ENCODE measurements around the gene FBRSL1.
"Not testable (repeated sequence)": the region's sequence is repeated elsewhere in the genome, so short reads cannot be mapped to it uniquely, and the experiment has no call there.

The FBRSL1 gene

GRCh38 chr12:132454193-132454932 lies 35.6 kb upstream of the FBRSL1 start:
- DNase-seq: no peak

GRCh38 chr12:132454933-132455418 lies 35.0 kb upstream of the FBRSL1 start:
- DNase-seq: no peak

GRCh38 chr12:132455565-132455964 lies 34.4 kb upstream of the FBRSL1 start:
- DNase-seq: no peak

DNA sequence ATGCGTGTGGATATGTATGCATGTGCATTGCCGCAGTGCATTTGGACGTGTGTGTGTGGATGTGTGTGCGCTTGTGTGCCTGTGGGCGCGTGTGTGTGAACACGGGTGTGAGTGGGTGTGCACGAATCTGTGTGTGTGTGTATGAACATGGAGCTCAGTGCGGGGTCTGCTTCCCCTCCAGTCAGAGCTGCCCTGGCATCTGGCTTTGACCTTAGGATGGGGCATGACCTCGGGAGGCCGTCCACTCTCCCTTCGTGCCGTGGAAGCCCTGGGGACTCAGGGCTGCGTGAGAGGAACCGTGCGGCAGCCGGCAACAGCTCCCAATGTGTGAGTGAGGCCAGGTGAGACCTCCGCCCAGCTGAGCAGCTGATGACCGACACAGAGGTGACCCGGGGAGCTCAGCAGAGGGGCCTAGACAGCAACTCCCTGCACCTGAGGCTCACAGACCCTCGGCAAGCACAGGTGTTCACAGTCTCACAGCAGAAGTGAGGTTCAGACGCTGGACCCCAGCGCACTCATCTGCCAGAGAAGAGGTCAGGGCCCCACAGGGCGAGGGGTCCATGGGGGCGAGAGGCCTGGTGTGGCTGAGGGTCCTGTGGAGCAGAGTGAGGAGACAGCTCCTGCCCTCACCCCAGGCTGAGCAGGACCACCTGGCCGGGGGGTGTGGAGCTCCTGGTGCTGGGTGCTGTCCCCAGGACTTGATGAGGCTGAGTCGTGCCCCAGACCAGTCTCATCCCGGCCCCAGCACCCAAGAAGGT lies 33.6 kb upstream of the FBRSL1 start:
- DNase-seq: no peak

- DNase-seq: no peak
Observed at GRCh38 chr12:132456944-132457495, 32.9 kb upstream of the FBRSL1 start.

DNA sequence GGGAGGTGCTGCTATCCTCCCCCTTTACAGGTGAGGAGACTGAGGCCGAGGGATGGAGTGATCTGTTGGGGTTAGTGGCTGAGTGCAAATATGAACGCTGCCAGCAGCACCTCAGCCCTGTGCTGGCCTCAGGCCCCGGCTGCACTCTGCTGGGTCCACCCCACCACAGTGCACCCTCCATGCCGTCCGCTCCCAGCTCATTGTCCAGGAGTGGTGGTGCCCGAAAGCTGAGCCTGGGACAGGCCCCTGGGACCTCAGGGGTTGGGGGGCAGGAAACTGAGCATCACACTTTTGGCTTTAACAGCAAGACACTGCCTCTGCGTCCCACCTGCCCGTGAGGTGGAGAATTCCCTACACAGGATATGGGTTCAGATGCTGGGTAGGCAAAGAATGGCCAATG lies 31.5 kb upstream of the FBRSL1 start:
- DNase-seq: no peak

DNA sequence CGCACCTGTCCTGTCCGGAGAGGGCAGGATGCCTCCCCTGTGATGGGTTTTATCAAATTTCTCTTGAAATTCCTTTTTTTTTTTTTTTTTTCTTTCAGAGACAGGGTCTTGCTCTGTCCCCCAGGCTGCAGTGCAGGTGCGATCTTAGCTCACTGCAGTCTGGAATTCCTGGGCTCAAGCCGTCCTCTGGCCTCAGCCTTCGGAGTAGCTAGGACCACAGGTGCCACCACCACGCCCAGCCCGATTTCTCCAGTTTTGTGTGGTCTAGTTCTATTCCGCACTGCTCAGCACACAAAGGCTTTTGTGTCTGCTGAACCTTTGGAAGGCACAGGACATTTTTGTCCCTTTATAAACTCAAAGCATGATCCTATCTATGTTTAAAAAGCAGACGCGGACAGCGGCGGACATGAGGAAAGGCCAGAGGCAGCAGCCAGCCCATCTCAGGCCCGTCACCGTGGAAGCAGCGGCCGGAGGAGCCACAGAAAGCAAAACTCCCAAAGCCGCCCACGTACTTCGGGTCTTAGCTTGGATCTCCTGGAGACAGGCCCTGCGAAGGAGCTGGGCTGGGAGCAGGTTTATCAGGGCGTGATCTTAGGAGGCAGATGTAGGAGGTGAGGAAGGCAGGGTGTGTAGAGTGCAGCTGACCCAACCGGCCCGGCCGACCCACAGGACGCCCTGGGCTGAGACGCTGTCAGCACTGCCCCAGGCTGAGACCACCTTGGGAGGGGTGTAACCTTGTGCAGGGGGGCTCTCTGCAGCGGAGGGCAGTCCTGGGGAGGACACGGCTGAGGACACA lies 30.9 kb upstream of the FBRSL1 start:
- no peak for DNase-seq

GRCh38 chr12:132460571-132460970 lies 29.4 kb upstream of the FBRSL1 start:
- DNase-seq: no peak

DNA sequence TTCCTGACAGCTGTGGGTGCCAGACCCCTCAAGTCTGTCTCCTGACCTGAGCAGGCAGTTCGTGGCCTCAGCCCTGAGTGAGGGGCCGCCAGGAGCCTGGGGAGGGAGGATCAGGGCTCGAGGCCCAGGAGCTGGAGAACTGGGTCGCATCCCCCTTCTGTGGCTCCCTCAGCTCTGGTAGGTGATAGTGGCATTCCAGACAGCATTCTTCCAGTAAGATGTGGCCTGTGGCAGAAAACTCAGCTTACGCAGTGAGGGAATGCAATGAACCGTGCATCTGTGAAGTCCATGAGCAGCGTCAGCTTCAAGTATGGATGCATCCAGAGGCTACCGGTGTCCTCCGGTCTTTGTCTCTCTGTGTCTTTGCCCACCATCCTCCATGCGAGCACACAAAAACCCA lies 28.4 kb upstream of the FBRSL1 start:
- no peak for DNase-seq

- no peak for DNase-seq
Observed at GRCh38 chr12:132462788-132463187, 27.2 kb upstream of the FBRSL1 start.

DNA sequence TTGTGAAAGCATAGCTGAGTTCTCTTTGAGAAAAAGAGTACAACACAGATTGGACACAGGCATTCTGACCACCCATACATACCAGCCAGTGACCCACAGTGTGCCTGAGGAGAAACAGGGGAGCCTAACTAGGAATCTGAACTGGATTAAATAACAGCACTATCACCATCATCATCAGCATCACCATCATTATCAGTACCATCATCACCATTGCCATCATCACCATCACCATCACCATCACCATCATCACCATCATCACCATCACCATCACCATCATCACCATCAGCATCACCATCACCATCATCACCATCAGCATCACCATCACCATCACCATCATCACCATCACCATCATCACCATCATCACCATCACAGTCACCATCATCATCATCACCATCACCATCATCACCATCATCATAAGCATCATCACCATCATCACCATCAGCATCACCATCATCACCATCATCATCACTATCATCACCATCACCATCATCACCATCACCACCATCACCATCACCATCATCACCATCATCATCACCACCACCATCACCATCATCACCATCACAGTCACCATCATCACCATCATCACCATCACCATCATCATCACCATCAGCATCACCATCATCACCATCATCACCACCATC lies 26.5 kb upstream of the FBRSL1 start:
- DNase-seq: not testable (repeated sequence)

DNA sequence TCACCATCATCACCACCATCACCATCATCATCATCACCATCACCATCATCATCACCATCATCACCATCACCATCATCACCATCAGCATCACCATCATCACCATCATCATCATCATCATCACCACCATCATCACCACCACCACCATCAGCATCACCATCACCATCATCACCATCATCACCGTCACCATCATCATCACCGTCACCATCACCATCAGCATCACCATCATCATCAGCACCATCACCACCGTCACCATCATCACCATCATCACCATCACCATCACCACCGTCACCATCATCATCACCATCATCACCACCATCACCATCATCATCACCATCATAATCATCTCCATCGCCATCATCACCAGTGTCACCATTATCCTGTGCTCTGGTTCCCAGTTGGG lies 25.6 kb upstream of the FBRSL1 start:
- not testable (repeated sequence) for DNase-seq

DNA sequence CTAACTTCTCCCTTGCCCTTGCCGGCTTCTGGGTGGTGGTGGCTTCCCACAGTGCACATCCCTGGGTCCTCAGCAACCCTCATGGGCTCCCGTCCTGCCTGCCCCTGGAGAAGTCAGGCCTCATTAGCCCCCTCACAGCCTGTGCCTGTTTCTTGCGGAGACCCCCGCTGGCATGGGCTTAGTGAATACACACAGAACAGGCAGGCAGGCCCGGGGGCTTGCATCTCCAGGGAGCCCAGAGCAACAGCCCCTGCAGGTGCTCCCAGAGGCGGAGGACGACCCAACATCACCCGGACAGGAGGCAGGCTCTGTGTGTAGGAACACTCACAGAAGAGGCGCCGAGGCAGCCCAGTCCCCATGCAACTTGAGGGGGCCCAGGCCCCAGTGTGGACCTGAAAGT lies 25.1 kb upstream of the FBRSL1 start:
- no peak for DNase-seq

- DNase-seq: no peak
Observed at GRCh38 chr12:132465269-132466190, 24.4 kb upstream of the FBRSL1 start.

DNA sequence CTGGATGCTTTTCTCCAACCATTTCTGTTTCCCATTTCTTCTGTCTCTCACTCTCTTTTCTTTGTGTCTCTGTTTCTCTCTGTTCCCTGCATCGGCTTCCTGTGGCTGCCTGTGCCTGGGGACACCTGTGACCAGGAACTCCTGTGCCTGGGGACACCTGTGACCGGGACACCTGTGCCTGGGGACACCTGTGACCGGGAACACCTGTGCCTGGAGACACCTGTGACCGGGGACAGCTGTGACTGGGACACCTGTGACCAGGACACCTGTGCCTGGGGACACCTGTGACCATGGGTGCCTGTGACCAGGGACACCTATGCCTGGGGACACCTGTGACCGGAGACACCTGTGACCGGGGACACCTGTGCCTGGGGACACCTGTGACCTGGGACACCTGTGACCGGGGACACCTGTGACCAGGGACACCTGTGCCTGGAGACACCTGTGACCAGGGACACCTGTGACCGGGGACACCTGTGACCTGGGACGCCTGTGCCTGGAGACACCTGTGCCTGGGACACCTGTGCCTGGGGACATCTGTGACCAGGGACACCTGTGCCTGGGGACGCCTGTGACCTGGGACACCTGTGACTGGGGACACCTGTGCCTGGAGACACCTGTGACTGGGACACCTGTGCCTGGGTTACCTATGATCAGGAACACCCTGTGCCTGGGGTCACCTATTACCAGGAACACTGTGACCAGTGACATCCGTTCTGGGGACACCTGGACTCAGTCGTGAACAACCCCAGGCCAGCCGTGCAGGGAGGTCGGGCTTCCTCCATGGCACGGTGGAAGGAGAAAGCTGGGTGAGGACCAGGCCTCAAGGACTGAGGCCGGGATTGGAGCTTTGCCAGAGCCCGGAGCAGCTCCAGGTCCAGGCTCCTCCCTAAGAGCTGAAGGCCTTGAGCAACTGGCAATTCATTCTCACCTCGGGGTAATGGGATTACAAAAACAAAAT lies 23.4 kb upstream of the FBRSL1 start:
- no peak for DNase-seq

GRCh38 chr12:132467511-132467910 lies 22.4 kb upstream of the FBRSL1 start:
- no peak for DNase-seq

GRCh38 chr12:132469423-132469822 lies 20.5 kb upstream of the FBRSL1 start:
- peak; percentile 71 for DNase-seq

- DNase-seq: no peak
Observed at GRCh38 chr12:132470397-132470796, 19.6 kb upstream of the FBRSL1 start.

DNA sequence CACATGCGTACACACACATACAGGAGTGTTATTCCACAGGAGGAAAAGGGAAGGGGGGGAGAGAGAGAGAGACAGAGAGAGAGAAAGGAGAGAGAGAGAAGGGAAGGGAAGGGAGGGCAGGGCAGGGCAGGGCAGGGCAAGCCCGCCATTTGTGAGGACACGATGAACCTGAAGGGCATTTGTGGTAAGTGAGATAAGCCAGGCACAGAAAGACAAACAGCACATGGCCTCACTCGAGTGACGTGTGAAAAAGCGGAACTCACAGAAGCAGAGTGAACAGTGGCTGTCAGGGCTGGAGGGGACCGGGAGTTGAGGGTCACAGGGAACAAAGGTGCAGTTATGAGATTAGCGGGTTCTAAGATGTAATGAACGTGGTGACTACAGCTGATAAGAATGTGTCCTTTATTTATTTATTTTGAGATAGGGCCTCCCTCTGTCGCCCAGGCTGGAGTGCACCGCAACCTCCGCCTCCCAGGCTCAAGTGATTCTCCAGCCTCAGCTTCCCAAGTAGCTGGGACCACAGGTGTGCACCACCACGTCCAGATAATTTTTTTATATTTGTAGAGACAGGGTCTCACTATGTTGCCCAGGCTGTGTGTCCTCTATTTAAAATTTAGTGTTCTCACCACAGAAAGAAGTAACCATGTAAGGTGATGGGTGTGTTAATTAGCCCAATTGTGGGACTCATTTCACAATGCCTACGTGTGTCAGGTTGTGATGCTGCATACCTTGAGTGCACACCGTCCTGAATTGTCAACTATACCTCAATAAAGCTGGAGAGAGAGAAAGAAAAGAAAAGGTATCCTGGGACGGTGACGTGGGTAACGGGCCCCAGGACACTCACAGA lies 18.7 kb upstream of the FBRSL1 start:
- DNase-seq: peak; percentile 90

Data from MV-4-11 (cell line).